DLD1 (cell line): ENCODE measurements around the gene HSF2BP.
"Not testable (repeated sequence)": the region's sequence is repeated elsewhere in the genome, so short reads cannot be mapped to it uniquely, and the experiment has no call there.

Experiments
- in situ Hi-C: cut with HindIII; loops from 2 replicates; pipeline ENCODE4 v1.10.0; 2017; ENCODE audit warnings: low sequenced_read_pairs

HSF2BP gene

DNA sequence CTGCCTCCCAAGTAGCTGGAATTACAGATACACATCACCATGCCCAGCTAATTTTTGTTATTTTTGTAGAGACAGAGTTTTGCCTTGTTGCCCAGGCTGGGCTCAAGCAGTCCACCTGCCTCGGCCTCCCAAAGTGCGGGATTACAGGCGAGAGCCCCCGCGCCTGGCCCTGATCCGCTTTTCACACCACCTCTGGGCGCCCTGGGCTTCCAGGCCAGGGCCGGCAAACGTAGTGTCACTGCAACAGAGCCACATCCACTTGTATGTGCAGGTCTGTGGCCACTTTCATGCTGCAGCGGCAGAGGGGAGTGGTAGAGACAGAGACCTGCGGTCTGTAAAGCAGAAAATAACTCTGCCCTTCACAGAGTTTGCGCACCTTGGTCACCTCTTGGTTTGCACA is 29.6 kb upstream of the HSF2BP start:
- in situ Hi-C loops = no loop called here

DNA sequence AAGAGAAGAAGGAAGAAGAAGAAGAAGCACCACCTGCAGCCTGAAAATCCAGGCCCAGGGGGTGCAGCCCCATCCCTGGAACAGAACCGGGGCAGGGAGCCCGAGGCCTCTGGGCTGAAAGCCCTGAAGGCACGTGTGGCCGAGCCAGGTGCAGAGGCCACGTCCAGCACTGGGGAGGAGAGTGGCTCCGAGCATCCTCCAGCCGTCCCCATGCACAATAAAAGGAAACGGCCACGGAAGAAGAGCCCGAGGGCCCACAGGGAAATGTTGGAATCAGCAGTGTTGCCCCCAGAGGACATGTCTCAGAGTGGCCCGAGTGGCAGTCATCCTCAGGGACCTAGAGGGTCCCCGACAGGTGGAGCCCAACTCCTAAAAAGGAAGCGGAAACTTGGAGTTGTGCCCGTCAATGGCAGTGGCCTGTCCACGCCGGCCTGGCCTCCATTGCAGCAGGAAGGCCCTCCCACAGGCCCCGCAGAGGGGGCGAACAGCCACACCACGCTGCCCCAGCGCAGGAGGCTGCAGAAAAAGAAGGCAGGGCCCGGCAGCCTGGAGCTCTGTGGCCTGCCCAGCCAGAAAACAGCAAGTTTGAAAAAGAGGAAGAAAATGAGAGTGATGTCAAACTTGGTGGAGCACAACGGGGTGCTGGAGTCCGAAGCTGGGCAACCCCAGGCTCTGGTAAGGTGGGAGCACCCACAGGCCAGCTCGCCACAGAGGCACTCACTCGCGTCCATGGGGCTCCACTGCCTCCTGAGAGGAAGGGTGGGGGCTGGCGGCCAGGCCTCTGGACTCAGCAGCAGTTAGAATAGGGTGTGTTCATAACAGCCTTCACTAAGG is 28.5 kb upstream of the HSF2BP start:
- in situ Hi-C loops = no loop called here

DNA sequence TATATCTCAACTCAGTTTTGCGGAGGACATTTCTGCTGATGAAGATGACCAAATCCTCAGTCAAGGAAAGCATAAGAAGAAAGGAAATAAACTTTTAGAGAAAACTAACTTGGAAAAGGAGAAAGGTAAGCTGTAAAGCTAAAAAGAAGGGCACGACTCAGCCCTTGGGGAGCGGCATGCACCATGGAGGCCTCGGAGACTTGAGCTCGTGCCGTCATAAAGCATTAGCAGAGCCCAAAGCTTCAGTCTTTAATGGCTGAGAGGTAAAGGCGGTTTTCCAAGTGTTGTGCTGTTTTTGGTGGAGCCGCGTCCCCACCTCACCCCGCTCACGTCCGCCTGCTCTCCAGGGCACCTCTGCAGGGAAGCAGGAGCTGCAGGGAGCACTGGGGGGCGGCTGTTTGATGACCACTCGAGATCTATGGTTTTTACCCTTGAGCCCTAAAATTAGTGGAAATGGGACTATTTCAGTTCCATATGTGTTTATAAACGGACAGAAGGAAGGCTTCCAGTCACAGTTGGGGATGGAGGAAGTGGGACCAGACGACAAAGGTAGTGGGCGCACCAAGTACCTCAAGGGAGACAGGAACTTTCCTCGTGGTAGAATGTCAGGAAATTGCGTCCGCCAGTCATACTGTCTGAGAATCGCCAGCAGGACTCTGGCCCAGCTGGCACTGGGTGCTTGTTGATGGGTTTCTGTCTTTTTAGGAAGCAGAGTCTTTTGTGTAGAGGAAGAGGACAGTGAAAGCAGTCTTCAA is 27.7 kb upstream of the HSF2BP start:
- in situ Hi-C loops = no loop called here

DNA sequence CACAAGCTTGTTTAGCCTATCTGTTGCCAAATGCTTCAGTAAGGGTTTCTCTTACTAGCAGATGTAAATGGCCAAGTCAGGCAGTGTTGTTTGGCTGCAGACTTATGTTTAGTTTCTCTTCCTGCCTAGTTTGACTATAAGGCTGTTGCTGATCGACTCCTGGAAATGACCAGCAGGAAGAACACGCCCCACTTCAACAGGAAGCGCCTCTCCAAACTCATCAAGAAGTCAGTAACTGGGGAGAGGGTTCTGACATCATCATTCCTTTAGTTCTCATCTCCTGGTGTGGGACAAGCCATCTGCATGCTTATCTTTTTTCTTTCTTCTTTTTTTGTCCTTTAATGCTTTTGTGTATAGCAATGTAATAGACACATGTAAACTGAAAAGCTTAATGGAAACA is 25.1 kb upstream of the HSF2BP start:
- in situ Hi-C loops = no loop called here

DNA sequence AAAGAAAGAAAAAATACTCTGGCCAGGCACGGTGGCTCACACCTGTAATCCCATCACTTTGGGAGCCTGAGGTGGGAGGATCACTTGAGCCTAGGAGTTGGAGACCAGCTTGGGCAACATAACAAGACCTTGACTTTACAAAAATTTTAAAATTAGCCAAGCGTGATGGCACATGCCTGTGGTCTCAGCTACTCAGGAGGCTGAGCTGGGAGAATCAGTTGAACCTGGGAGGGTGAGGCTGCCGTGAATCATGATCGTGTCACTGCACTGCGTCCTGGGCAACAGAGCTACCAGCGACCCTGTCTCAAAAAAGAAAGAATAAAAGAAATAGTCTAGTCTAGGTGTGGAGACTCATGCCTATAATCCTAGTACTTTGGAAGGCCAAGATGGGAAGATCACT is 22.4 kb upstream of the HSF2BP start:
- in situ Hi-C loops = no loop called here

DNA sequence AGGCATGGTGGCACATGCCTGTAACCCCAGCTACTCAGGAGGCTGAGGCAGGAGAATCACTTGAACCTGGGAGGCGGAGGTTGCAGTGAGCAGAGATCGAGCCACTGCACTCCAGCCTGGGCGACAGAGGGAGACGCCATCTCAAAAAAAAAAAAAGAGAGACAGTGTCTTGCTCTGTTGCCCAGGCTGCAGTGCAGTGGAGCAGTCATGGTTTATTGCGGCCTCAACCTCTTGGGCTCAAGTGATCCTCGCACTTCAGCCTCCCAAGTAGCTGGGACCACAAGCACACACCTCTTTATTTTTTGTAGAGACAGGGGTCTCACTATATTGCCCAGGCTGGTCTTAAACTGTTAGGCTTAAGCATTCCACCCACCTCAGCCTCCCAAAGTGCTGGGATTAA is 21.1 kb upstream of the HSF2BP start:
- in situ Hi-C loops = not testable (repeated sequence)

DNA sequence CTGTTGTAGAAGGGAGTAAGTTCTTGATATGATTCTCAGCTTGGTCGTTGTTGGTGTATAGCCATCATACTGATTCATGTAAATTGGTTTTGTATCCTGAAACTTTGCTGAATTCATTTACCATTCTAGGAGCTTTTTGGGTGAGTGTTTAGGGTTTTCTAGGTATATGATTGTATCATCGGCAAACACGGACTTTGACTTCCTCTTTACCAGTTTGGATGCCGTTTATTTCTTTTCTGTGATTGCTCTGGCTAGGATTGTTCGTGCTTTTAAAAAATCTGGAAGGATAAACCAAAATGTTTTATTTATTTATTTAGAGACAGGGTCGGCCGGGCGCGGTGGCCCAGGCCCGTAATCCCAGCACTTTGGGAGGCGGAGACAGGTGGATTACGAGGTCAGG is 20.7 kb upstream of the HSF2BP start:
- in situ Hi-C loops = no loop called here

DNA sequence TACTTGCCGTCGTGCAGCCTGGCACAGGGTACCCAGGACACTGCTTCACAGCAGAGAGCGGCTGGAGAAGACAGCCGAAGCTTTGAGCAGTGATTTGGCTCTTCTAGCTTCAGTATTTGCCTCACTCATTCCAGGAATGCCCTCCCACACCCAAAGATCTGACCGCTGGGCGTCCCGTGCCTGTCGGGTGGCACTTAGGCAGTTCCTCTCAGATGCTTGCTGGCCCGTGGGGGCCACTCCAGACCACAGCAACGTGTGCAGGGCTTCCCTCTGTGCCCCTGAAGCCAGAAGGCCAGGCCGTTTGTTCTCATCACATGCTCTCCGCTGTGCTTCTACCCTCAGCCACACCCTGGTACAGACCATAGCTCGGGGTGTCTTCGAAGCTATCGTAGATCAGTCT is 17.1 kb upstream of the HSF2BP start:
- in situ Hi-C loops = no loop called here

DNA sequence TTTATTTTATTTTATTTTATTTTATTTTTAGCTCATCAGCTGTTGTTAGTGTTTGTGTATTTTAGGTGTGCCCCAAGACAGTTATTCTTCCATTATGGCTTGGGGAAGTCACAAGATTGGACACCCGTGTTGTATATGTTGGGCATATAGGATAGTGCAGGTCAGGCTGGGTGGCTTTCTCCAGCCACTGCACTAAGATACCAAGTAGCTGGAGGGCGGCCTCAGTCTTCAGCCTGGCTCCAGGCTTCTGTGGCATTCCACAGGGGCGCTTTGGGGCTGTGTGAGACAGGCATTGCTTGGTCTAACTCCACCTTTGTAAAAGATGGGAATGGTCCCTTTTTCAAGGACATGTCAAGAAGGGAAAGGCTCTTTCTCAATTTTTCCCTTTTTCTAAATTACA is 16.6 kb upstream of the HSF2BP start:
- in situ Hi-C loops = no loop called here

DNA sequence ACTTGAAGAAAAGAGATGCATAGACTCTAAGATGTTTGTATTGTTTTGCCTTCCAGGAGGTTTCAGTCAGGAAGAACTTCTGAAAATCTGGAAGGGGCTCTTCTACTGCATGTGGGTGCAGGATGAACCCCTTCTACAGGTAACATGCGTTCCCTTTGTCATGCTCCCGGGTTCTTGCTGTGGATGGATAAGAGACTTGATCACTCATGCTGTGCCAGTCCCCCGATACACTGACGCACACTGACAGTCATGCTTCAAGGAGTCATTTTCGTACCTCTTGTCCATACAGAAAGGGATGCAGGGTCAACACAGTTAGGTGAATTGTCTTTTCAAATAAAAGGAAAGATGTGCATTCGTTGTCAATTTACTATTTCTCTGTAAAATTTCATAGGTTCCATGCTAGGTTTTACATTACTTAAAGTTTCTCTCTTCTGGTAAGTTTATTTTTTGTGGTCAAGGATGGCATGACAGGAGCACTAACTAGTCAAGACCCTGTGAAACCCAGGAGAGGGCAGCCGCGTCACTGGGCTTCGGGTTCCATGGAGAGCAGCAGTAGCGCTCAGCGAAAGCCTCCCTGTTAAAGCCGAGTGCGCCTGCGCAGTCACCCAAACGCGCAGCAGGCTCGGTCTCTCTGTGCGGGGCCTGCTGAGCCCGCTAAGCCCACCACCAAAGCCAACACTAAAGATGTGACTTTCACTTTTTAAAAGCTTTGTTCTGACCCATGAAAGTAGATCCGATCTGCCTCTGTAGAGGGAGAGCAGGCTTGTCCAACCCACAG is 10.7 kb upstream of the HSF2BP start:
- in situ Hi-C loops = no loop called here

DNA sequence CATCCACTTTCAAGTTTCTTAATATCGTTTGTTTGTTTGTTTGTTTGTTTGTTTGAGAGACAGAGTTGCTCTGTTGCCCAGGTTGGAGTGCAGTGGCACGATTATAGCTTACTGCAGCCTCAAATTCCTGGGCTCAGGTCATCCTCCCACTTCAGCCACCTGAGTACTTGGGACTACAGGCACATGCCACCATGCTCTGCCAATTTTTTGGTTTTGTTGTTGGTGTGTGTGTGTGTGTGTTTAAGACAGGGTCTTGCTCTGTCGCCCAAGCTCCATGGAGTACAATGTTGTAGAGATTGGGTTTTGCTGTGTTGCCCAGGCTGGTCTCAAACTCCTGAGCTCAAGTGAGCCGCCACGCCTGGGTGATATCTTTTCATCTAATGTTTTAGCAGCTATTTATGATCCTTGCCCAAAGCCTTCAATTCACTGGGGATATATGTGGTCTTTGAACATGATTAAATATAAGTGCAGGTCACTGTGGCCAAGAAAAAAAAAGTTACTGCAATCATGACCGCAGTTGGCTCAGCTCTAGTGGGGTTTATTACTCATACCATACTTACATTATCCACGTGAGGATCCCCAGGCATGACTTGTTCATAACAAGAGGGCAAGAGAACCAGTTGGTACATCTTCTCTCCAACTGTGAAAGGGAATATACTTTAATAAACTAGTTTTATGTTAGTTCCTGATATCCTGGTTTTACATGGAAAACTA is 8.1 kb upstream of the HSF2BP start:
- in situ Hi-C loops = no loop called here

DNA sequence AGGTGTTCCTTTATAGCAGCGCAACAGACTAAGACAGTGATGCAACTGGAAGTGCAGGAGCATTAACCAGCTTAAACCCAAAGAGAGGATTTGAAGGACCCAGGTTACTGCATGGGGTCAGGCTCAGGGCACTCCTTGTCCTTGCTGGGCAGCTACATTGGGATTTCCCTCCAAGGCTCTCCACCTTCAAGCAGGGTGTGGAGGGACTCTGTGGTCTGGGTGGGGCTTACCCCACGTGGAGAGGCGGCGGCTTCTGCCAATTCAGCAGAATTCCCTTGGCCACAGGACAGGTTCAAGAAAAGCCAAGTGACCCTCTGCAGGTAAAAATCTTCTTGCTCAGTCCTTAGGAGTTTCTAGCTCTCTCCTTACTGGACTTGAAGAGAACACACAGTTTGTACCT is 6.6 kb upstream of the HSF2BP start:
- in situ Hi-C loops = no loop called here

DNA sequence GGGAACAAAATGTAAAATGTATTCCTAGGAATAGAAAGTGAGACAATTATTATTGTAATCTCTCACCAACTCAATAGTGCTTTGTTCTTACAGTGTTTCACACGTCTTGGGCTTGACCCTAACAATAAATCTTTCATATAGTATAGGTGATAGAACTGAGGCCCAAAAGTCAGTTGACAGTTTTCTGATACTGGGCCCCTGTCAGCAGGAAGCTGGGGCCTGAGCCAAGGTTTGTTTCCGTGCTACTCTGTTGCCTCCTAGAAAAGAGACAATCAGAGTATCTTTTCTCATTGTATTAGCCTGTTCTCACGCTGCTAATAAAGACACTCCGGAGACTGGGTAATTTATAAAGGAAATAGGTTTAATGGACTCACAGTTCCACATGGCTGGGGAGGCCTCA is 5.1 kb upstream of the HSF2BP start:
- in situ Hi-C loops = no loop called here

DNA sequence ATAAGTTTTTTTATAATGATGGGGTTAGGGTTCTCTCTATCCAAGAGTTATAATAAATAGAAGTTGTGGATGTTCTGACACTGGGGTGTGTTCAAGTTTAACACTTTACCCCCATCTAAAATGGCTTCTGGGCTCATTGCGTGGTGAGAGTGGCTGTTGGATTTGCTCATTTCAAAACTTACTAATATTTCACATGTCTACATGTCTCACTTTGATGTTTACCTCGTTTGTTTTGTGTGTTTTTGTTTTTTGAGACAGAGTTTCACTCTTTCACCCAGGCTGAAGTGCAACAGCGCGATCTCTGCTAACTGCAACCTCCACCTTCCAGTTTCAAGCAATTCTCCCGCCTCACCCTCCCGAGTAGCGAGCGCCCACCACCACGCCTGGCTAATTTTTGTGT is 3.7 kb upstream of the HSF2BP start:
- in situ Hi-C loops = no loop called here

DNA sequence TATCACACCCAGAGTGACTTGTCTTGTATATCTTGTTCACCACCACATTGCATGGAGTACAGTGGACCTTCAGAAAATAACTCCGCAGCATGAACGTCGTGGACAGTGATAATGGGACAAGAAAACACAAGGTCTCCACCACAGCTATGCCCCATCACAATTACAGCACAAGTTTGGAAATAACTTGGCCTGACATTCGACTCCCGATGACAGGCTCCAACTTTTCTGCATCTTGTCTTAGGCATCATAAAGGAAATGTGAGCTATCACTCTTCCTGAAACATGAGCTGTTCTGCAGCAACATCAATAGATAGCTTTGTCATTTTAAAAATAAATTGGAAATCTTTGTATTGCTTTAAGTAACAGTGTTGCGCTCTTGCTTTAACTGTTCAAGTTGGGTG is 3.0 kb upstream of the HSF2BP start:
- in situ Hi-C loops = no loop called here

DNA sequence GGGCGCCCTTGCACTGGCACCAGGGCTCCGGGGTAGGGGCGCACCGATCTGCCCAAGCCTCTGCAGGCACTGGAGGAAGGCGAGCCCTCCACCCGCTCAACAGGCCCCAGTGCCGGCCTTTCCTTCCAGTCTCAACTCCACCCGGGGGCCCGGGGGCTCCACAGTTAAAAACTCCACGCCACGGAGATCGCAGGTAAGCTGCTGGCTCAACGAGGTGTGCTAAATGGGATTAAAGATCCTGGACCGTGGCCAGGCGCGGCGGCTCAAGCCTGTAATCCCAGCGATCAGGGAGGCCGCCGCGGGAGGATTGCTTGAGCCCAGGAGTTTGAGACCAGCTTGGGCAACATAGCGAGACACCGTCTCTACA is 536 bp downstream of the HSF2BP start:
- in situ Hi-C loops = no loop called here

DNA sequence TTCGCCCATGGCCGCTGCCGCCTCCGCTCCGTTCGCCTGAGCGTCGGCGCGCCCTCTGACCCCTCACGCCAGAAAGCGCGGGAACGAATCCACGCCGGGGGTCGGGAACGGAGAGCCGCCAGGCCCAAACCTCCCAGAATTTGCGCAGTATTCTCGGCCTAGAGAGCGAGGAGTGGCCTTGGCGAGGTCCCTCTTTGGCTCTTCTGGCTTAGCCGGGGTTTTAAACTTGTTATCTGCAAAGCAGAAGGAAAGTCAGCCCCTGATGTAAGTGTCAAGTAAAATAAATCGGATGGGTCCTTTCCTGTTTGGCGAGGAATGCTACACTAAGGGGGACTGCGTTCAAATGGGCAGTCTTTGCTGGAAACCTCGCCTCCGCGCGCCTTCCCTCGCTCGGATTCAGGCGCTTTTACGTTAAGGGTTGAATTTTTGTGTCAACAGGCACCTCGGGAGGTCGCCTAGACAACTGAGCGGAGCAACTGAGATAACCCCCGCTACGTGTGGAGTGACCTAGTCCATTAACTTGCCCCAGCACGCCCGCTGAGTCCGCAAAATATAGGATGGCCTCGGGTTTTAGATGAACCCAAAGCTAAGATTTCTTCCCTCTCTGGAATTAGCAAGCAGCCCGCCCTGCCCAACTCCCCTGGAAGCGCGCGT is 1.1 kb downstream of the HSF2BP start:
- in situ Hi-C loops = no loop called here

DNA sequence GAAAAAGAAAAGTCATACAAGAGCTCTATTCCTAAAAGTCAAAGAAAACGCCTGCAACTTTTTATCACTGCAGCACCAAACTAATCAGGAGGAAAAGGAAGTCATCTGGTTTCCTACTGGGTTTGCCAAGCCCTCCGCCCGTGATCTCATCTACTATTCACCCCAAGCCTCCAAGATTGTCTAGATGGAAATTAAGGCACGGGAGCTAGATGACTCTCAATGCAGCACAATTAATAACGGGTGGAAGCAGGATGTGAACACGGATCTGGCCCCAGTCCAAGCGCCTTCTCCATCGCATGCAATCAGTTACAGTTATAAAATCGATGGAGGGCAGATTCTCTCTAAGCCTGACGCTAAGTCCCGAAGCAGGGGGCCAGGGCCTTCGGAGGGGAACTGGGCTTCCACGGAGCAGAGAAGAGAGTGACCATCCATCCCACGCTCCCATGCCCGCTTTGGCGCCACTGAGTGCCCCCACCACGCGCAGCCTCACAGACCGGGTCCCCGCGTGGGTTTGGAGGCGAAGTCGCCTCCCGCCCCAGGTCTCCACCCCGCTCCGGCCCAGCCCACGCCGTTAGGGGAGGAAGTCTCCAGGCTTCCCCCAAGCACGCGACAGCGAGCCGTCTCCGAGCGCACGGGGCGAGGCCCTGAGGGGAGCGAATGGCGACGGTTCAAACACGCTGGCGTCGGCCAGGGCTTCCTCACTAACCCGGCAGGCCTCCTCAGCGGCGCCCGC is 1.8 kb downstream of the HSF2BP start:
- in situ Hi-C loops = no loop called here

DNA sequence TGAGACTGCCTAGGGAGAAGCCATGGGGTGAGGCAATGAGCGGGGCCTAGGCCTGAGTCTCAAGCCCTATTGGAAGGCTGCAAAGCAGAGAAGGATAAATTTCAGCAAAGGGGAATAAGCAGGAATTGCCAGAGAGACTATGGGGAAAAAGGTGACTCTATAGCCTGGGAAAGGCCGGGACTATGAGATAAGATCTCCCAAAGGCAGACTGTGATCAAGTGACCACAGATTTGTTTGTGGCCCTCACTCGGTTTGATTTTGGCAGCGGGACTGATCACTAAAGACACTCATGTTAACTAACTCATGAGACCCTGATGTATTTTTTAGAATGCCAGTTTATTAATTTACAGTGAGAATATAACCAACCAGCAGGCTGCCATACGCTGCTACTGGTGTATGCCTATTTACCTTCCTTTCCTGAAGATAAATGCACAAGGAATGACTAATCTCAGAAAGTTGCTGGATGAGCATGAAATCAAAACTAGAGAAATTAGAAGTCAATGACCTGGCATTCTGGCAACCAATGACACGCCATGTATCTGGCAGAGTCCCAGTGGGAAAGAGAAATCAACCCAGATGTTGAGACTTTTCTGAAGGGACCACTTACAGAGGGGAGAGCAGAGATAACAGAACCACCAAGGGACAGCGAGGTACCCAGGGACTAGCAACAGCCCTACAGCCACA is 4.3 kb downstream of the HSF2BP start:
- in situ Hi-C loops = no loop called here
